Measurements from ENCODE around the gene CPNE6. TPM values are rescaled to one million over a fixed set of nuclear protein-coding genes. Genes with fewer than 3 reads are reported as not detected.

CPNE6 gene
- total and polyA plus RNA-seq, 2 of the 8 experiments (the other 6 are each of a cell fraction or from before 2014, with no cell fraction given): 0.05 TPM; not detected in 1

DNA sequence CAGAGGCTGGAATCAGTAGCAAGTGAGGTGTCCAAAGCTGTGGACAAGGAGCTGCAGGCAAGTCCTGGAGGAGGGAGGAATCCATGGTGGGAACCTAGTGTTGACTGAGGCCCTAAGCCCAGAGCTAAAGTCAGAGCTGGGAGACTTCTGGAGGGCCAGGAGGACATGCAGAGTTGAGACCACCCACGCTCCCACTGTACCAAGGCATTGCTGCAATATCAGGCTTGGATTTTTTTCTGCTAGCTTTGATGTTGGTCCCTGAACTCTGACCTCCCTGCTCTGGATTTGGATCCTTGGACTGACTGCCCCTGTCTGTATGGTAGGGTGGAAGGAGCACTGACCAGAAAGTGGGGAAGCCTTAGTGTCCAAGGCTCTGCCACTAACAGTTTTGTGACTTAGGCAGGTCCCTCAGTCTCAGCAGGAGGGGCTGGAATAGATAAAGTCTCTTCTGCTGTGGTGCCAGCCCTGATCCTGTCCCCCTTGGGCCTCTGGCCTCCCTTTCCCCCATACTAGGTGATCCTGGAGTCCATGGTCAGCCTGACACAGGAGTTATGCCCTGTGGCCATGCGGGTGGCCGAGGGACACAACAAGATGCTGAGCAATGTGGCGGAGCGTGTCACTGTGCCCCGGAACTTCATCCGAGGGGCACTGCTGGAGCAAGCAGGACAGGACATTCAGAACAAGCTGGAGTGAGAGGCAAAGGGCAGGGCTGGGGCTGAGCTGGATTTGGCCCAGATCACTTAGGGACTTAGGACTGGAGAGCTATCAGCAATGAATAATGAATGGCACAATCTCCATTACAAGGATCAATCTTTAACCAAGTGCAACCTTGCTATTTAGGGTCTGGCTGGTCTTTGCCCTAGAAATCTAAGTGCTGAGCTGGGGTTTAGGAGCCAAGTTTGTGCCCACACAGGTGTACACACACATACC, 10.1 kb upstream of the CPNE6 start (continued):
- TF ChIP-seq TAF7 (optimal IDR thresholded peaks at IDR 0.05; ENCODE audit: borderline replicate concordance, low read depth, low read length) (no peak), SIRT6 (IDR thresholded peaks at IDR 0.05; ENCODE audit: low read length) (no peak), CHD7 (IDR thresholded peaks at IDR 0.05; ENCODE audit: insufficient replicate concordance, low read length) (no peak), TBP (IDR thresholded peaks at IDR 0.05; ENCODE audit: low read depth, low read length) (no peak), POLR2A (IDR thresholded peaks at IDR 0.05; ENCODE audit: control extremely low read depth in 1 of 2, low read depth in 2 of 2, low read length in 2 of 2) (no peak), BCL11A (IDR thresholded peaks at IDR 0.05; ENCODE audit: low read depth in 2 of 2, low read length in 2 of 2) (no peak), CREB1 (IDR thresholded peaks at IDR 0.05) (no peak), CTBP2 (IDR thresholded peaks at IDR 0.05; ENCODE audit: borderline replicate concordance, insufficient read depth, insufficient read length, low read length) (no peak), PHF8 (conservative IDR thresholded peaks at IDR 0.05; ENCODE audit: low read depth, low read length) (no peak), JUND (IDR thresholded peaks at IDR 0.05; ENCODE audit: low read length) (no peak)

All from H1 (cell line).